GM12873 (cell line): ENCODE data around the gene KCNMA1.

Experiments
- CTCF ChIP-seq: IDR thresholded peaks from 2 replicates; pipeline ENCODE4 v1.5.1; 2012; ENCODE audit warnings: low read depth, mild to moderate bottlenecking, moderate library complexity, low read length, control low read depth; ENCODE audit not compliant: insufficient read depth; ENCODE audit errors: missing control alignments

Gene KCNMA1

GRCh38 chr10:77152256-77152655 lies 485.4 kb downstream of the KCNMA1 start:
- no peak for TF ChIP-seq CTCF

GRCh38 chr10:77151408-77151807 lies 486.2 kb downstream of the KCNMA1 start:
- no peak for TF ChIP-seq CTCF

GRCh38 chr10:77149706-77150105 lies 487.9 kb downstream of the KCNMA1 start:
- no peak for TF ChIP-seq CTCF

GRCh38 chr10:77149001-77149400 lies 488.6 kb downstream of the KCNMA1 start:
- TF ChIP-seq CTCF: no peak

GRCh38 chr10:77147871-77148270 lies 489.7 kb downstream of the KCNMA1 start:
- TF ChIP-seq CTCF: no peak

- no peak for TF ChIP-seq CTCF
Observed at GRCh38 chr10:77146712-77147336, 490.8 kb downstream of the KCNMA1 start.

GRCh38 chr10:77144656-77145055 lies 493.0 kb downstream of the KCNMA1 start:
- TF ChIP-seq CTCF: no peak
